Chondrocyte (in vitro differentiated cells): ENCODE results near the gene ABHD4. TPM values are rescaled to one million over a fixed set of nuclear protein-coding genes. Genes with fewer than 3 reads are reported as not detected.

ENCODE experiments used
- DNase-seq: peaks from one replicate; pipeline ENCODE4 v3.0.0; 2021; ENCODE audit warnings: mixed read lengths, low spot score
- H3K27ac Mint-ChIP-seq: one replicate; pipeline ENCODE4 v1.8.0; 2021; ENCODE audit warnings: mild to moderate bottlenecking, moderate library complexity, mixed read lengths; ENCODE audit not compliant: unreplicated experiment
- H3K27me3 Mint-ChIP-seq: 2 replicates; pipeline ENCODE4 v1.8.0; 2021; ENCODE audit warnings: low read depth, mixed read lengths
- H3K36me3 Mint-ChIP-seq: 2 replicates; pipeline ENCODE4 v1.8.0; 2021; ENCODE audit warnings: low read depth, mixed read lengths
- H3K4me1 Mint-ChIP-seq: 2 replicates; pipeline ENCODE4 v1.8.0; 2021; ENCODE audit warnings: low read depth, mild to moderate bottlenecking, mixed read lengths
- H3K4me3 Mint-ChIP-seq: one replicate; pipeline ENCODE4 v1.8.0; 2021; ENCODE audit warnings: mild to moderate bottlenecking, moderate library complexity, mixed read lengths; ENCODE audit not compliant: unreplicated experiment
- H3K9me3 Mint-ChIP-seq: 2 replicates; pipeline ENCODE4 v1.8.0; 2021; ENCODE audit warnings: low read depth, mixed read lengths
- CTCF ChIP-seq: fragments of 200-600 bp; sonication (generic); IDR thresholded peaks from 2 replicates; pipeline ENCODE4 v1.5.0; 2021; ENCODE audit warnings: antibody characterized with exemption, mild to moderate bottlenecking, moderate library complexity
- long read RNA-seq: library from polyadenylated mRNA; stranded (forward); transcript quantifications from one replicate; pipeline ENCODE4 v2.0.0, GENCODE V29; 2021
- total RNA-seq: library from RNA; stranded (reverse); gene quantifications from 3 replicates; pipeline ENCODE4 v1.2.1, GENCODE V29; 2021

The ABHD4 gene
- total RNA-seq = 52.1 to 89.9 TPM (median 88.0 TPM) in 3 replicates
- long read RNA-seq, transcript ABHD4-203 (7 exons, 3,366 nt) = major isoform, 61 of 80 reads
- long read RNA-seq, partial matches to known transcripts = 3 of 80 reads
- long read RNA-seq, other reads (novel, unspliced or antisense) = 16 of 80 reads

DNA sequence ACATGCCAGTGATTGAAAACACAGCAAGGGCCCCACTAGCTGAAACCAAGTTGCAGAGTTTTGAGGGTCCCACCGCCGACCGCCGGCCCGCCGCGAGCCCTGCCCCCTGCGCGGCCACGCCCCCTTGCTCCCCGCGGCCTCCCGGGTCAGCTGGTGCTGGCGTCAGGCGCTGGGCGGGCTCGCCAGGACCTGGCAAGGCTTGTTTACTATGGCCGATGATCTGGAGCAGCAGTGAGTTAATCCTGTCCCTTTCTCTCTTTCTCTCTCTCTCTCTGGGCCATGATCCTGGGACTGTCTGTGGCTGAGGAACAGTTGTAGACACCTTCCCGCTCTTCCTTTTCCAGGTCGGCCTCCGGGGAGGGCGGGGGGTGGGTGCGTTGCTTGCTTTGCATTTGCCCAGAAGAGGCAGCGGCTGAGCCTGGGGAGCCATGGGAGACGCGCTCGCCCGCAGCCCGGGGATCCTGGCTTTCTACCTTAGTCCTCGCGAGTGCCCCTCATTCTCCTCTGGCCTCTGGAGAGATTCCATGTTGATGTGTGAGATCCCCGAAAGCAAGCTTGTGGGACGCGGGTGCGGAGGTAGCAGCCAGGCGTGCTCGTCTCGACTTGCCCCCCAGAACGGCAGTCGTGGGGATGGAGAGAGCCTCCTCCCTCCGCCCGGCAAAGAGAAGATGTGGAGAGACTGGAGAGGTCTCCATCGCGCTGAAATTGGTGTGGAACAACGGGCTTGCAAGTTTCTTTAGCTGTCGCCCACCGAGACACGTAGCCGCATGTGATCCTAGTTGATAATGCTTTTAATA is at the start of gene ABHD4:
TSS of gene ABHD4 (plus strand) at position 202 of the 797 bp plus-strand sequence. CDS start at position 209, 7 bp downstream.
- no peak for DNase-seq
- no peaks in the 10 kb centered on the region for H3K9me3 Mint-ChIP-seq
- H3K36me3 Mint-ChIP-seq = peaks cover 17% of the 10 kb centered on the region
- peak within 1 kb of the TSS; percentile 98 for H3K27ac Mint-ChIP-seq
- H3K4me3 Mint-ChIP-seq = peak within 1 kb of the TSS; percentile 98
- peaks cover 47% of the 10 kb centered on the region for H3K4me1 Mint-ChIP-seq
- H3K27me3 Mint-ChIP-seq = peaks cover 2% of the 10 kb centered on the region
- no peak for TF ChIP-seq CTCF

GRCh38 chr14:22549324-22549962 is 48.7 kb upstream of the ABHD4 start:
- DNase-seq = no peak
- Mint-ChIP-seq H3K4me1 (peaks cover 73% of the 10 kb centered on the region), H3K4me3 (no peak overlapping the region)

DNA sequence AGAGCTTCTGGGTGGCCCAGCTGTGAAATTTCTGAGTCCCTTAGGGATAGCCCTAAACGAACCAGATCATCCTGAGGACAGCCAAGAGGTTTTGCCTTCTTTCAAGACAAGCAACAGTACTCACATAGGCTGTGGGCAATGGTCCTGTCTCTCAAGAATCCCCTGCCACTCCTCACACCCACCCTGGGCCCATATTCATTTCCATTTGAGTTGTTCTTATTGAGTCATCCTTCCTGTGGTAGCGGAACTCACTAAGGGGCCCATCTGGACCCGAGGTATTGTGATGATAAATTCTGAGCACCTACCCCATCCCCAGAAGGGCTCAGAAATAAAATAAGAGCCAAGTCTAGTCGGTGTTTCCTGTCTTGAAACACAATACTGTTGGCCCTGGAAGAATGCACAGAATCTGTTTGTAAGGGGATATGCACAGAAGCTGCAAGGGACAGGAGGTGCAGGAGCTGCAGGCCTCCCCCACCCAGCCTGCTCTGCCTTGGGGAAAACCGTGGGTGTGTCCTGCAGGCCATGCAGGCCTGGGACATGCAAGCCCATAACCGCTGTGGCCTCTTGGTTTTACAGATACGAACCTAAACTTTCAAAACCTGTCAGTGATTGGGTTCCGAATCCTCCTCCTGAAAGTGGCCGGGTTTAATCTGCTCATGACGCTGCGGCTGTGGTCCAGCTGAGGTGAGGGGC is 48.0 kb upstream of the ABHD4 start:
- Mint-ChIP-seq H3K4me3 (no peak overlapping the region), H3K9me3 (no peaks in the 10 kb centered on the region), H3K4me1 (peaks cover 71% of the 10 kb centered on the region), H3K27me3 (no peaks in the 10 kb centered on the region), H3K27ac (peak overlapping the region; percentile 69), H3K36me3 (no peaks in the 10 kb centered on the region)
- TF ChIP-seq CTCF = no peak
- DNase-seq = no peak

More at GRCh38 chr14:22549324-22549962, 48.7 kb upstream of the ABHD4 start:
- Mint-ChIP-seq H3K9me3 (no peaks in the 10 kb centered on the region), H3K27me3 (no peaks in the 10 kb centered on the region), H3K36me3 (no peaks in the 10 kb centered on the region), H3K27ac (peak overlapping the region; percentile 69)
- TF ChIP-seq CTCF = no peak

DNA sequence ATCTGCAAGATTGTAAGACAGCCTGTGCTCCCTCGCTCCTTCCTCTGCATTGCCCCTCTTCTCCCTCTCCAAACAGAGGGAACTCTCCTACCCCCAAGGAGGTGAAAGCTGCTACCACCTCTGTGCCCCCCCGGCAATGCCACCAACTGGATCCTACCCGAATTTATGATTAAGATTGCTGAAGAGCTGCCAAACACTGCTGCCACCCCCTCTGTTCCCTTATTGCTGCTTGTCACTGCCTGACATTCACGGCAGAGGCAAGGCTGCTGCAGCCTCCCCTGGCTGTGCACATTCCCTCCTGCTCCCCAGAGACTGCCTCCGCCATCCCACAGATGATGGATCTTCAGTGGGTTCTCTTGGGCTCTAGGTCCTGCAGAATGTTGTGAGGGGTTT is 46.5 kb upstream of the ABHD4 start:
- Mint-ChIP-seq H3K9me3 (no peaks in the 10 kb centered on the region), H3K36me3 (no peaks in the 10 kb centered on the region), H3K4me1 (peaks cover 67% of the 10 kb centered on the region), H3K27ac (peak overlapping the region; percentile 68), H3K27me3 (no peaks in the 10 kb centered on the region), H3K4me3 (no peak overlapping the region)
- no peak for TF ChIP-seq CTCF
- no peak for DNase-seq
